Measurements from ENCODE around the gene PTPN4.
"Not testable (repeated sequence)": the region's sequence is repeated elsewhere in the genome, so short reads cannot be mapped to it uniquely, and the experiment has no call there.

PTPN4 gene

DNA sequence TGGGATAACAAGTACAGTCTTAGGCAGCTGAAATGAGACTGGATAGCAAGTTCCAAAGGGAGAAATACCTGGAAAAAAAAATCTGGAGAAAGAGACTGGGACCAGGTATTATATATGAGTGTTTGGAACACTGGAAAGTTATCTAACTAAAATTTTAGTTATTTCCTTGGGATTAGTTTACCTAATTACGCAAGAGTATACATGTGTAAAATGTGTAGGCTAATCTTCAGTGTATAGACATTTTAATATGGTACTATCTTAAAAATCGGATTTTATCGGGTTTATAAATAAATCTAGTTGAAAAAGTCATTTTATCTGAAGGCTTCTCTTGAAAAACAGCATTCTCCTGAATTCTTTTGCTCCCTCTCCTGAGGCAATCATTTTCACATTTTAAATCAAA lies 257.1 kb downstream of the PTPN4 start:
- in situ Hi-C loops (cut with MboI; ENCODE audit: low pct_unique_long_range_greater_than_20kb, low sequenced_read_pairs, unreplicated experiment) = no loop called here
- DNase-seq (ENCODE audit: low spot score) = no peak
- TF ChIP-seq CTCF (IDR thresholded peaks at IDR 0.05; ENCODE audit: extremely low read depth, insufficient read depth, missing control alignments) = no peak

DNA sequence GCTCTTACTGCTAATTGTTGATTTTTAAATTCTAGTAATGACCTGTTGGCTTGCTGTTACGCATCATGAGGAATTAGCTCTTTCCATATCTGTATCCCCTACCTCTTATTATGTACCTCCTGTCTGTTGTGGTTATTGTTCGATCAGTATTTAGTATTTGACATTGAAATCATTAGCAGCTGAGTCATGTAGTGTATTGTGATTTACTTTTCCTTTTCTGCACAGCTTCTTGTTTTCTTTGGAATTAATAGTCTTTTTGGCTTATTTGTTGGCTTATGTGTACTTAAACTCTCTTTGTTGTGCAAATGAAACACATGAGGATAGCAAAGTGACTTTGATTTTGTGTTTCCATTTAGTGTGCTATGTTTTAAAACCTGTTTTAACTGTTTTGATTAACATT lies 257.5 kb downstream of the PTPN4 start:
- TF ChIP-seq CTCF (IDR thresholded peaks at IDR 0.05; ENCODE audit: extremely low read depth, insufficient read depth, missing control alignments) = no peak
- in situ Hi-C loops (cut with MboI; ENCODE audit: low pct_unique_long_range_greater_than_20kb, low sequenced_read_pairs, unreplicated experiment) = no loop called here
- no peak for DNase-seq (ENCODE audit: low spot score)

- DNase-seq (ENCODE audit: low spot score) = no peak
- in situ Hi-C loops (cut with MboI; ENCODE audit: low pct_unique_long_range_greater_than_20kb, low sequenced_read_pairs, unreplicated experiment) = no loop called here
- TF ChIP-seq CTCF (IDR thresholded peaks at IDR 0.05; ENCODE audit: extremely low read depth, insufficient read depth, missing control alignments) = no peak
Observed at GRCh38 chr2:120018549-120018948, 258.8 kb downstream of the PTPN4 start.

GRCh38 chr2:120020554-120020953 lies 260.8 kb downstream of the PTPN4 start:
- no peak for TF ChIP-seq CTCF (IDR thresholded peaks at IDR 0.05; ENCODE audit: extremely low read depth, insufficient read depth, missing control alignments)
- no peak for DNase-seq (ENCODE audit: low spot score)
- in situ Hi-C loops (cut with MboI; ENCODE audit: low pct_unique_long_range_greater_than_20kb, low sequenced_read_pairs, unreplicated experiment) = no loop called here

- DNase-seq (ENCODE audit: low spot score); in situ Hi-C loops (cut with MboI; ENCODE audit: low pct_unique_long_range_greater_than_20kb, low sequenced_read_pairs, unreplicated experiment): not testable (repeated sequence)
Observed at GRCh38 chr2:120022505-120022904, 262.8 kb downstream of the PTPN4 start.

- no peak for DNase-seq (ENCODE audit: low spot score)
- in situ Hi-C loops (cut with MboI; ENCODE audit: low pct_unique_long_range_greater_than_20kb, low sequenced_read_pairs, unreplicated experiment) = no loop called here
- no peak for TF ChIP-seq CTCF (IDR thresholded peaks at IDR 0.05; ENCODE audit: extremely low read depth, insufficient read depth, missing control alignments)
Observed at GRCh38 chr2:120026890-120027289, 267.2 kb downstream of the PTPN4 start.

DNA sequence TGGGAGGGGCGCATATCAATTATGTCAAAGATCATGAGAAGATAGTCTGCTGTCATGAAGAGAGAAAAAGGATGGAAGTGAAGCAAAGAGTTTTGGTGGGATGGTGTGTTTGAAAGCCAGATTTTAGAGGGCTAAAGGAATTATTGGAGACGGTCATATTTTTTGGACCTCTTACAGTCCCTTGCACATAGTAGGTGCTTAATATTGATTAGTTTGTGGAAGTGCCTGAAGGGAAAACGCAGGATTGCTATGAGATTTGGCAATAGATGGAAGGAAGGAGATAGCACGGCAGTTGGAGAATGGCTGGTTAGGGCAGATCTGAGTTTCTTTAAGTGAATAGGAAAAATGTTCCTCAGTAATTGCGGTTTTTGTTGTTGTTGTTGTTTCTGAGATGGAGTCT lies 269.1 kb downstream of the PTPN4 start:
- TF ChIP-seq CTCF (IDR thresholded peaks at IDR 0.05; ENCODE audit: extremely low read depth, insufficient read depth, missing control alignments) = no peak
- no peak for DNase-seq (ENCODE audit: low spot score)
- in situ Hi-C loops (cut with MboI; ENCODE audit: low pct_unique_long_range_greater_than_20kb, low sequenced_read_pairs, unreplicated experiment) = no loop called here

Data from GM13977 (cell line).